DMS53 treated with DMSO at 0.1 percent for 48 hours (cell line): ENCODE measurements around the gene MYO1E.

Source experiments
- DNase-seq: peaks from one replicate; lab custom pipeline; 2025; ENCODE audit not compliant: unreplicated experiment; lab: John Stamatoyannopoulos, UW

The MYO1E gene

DNA sequence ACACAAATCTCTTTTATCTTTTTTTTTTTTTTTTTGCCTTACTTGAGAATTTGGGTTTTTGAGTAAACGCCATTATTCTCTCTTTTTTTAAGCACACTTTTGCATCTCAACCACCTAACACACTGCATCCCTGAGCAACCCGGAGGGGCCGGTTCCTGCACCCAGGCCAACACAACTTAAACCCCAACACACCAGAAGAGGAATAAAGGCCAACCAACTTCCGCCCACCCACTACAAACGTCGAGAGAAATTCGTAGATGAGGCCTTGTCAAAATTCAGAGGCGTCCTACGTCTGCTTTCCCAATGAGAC is 268.1 kb downstream of the MYO1E start:
- DNase-seq, result no peak

DNA sequence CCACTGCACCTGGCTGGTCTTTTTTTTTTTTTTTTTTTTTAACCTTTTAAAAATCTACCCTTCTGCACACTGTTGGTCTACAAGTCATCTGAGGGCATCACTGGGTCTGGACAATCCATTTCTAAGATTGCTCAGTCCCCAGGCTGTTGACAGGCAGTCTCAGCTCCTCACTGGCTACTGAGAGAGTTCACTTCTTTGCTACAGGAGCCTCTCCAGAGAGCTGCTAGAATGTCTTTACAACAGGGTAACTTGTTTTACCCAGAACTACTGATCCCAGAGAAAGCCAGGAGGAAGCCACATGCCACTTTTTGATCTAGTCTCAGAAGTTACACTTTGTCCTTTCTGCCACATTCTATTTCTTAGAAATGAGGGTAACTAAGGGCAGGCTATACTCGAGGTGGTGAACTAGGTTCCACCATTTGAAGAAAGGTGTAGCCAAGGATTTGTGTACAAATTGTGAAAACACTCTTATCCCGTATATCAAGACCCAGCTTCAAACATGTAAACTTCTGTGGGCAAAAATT is 273.4 kb downstream of the MYO1E start:
- DNase-seq, result no peak

DNA sequence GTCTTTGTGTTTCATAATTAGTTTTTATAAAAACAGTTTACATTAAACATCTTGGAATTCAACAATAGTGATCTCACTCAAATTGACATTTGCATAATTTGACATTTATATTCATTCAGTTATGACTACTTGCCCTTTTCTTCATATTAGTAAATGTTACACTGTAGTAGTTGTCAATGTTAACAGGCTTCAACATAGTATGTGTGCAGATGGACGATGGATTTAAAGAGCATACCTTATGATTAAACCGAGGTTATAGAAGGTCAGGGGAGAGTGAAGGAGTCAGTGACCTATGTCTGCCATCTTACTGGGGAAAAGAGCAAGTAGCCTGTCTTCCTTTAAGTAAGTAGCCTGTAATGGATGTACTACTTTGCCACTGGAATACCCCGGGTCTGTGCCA is 276.2 kb downstream of the MYO1E start:
- DNase-seq, result no peak

DNA sequence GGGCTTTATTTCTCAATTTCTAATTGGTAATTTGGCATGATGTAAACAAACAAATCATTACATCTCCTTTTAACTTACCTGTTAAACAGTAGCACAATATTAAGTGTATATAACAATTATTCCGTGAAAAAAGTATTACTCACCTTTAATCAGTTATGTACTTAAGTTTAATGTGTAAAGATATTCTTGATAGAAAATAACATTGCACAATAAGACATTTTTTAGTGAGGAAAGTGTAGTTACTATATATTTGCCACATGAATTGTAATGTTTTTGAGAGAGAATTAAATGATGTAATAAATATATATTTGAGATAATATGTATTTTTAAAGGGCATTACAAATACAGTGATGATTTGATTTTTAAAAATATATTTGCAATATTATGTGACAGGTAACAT is 278.6 kb downstream of the MYO1E start:
- DNase-seq, result no peak

DNA sequence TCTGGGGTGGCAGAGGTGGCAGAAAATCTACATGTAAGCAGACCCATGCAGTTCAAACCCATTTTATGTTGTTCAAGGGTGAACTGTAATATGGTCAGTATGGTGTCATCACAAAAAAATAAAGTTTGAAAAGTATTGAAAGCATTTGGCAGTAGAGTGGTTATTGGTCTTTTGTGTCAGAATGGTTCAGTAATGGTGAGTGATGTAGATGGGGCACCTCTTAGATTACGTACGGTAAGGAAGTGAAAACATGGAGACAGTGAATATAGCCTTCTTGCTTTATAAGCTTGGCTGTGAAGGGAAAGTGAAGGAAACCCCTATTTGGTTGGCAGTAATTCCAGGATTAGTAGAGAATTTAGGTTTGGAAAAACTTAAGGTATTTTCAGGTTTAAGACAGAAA is 284.9 kb downstream of the MYO1E start:
- DNase-seq, result no peak
